Stomach (tissue), 4 donors: ENCODE measurements around the gene GPR183.

Experiments
- CTCF ChIP-seq, 7 experiments: fragments of 450-650 bp in 4 of 7; fragments of 200-600 bp in 3 of 7; sonication (generic) in 3 of 7; IDR thresholded peaks; one replicate each; pipeline ENCODE4 v1.5.1; 2016 to 2019; ENCODE audit warnings: antibody characterized with exemption in 7 of 7, control low read depth in 2 of 7, mild to moderate bottlenecking in 1 of 7
- POLR2AphosphoS5 ChIP-seq, 3 donors: sonication (generic); formaldehyde crosslinking; IDR thresholded peaks; one replicate each; pipeline ENCODE4 v1.6.1; 2016; ENCODE audit warnings: antibody characterized with exemption in 3 of 3

DNA sequence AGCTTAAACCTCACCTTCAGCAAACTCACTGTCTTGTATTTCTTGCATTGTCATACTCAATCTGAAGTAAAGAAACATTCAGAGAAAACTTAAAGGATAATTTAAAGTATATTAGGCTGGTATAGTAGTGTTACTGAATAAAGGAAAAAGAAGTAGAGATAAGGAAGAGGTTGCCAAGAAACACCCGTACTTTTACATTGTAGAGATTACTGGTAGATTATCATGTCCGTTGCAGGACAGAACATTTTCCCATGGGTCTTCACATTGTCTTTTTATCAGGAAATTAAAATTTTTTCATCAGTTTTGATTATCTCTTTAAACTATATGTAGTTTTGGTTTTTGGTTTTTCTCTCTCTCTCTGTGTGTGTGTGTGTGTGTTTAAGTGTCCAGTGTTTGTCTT lies 19.9 kb upstream of the GPR183 start:
- TF ChIP-seq CTCF (IDR thresholded peaks at IDR 0.05) (no peak), POLR2AphosphoS5 (IDR thresholded peaks at IDR 0.05) (no peak)
